ENCODE results near the gene C4orf54.

Gene C4orf54

GRCh38 chr4:99664716-99665115, 7.1 kb upstream of the C4orf54 start:
- H3K27ac Mint-ChIP-seq: no peak overlapping the region
- H3K36me3 Mint-ChIP-seq: no peaks in the 10 kb centered on the region
- peaks cover 12% of the 10 kb centered on the region for H3K27me3 Mint-ChIP-seq
- H3K9me3 Mint-ChIP-seq (ENCODE audit: low read depth): peaks cover 3% of the 10 kb centered on the region
- no peak overlapping the region for H3K4me3 Mint-ChIP-seq
- no peaks in the 10 kb centered on the region for H3K4me1 Mint-ChIP-seq (ENCODE audit: low read depth)

- no peaks in the 10 kb centered on the region for H3K4me1 Mint-ChIP-seq (ENCODE audit: low read depth)
- no peak overlapping the region for H3K27ac Mint-ChIP-seq
- H3K4me3 Mint-ChIP-seq: no peak overlapping the region
- H3K27me3 Mint-ChIP-seq: peaks cover 10% of the 10 kb centered on the region
- no peaks in the 10 kb centered on the region for H3K36me3 Mint-ChIP-seq
- H3K9me3 Mint-ChIP-seq (ENCODE audit: low read depth): no peaks in the 10 kb centered on the region
Measured at GRCh38 chr4:99661907-99662306, 4.3 kb upstream of the C4orf54 start.

GRCh38 chr4:99658666-99659065, 1.0 kb upstream of the C4orf54 start:
- H3K27me3 Mint-ChIP-seq: peaks cover 9% of the 10 kb centered on the region
- H3K36me3 Mint-ChIP-seq: no peaks in the 10 kb centered on the region
- no peaks in the 10 kb centered on the region for H3K9me3 Mint-ChIP-seq (ENCODE audit: low read depth)
- H3K4me1 Mint-ChIP-seq (ENCODE audit: low read depth): no peaks in the 10 kb centered on the region
- H3K4me3 Mint-ChIP-seq: no peak overlapping the region
- no peak overlapping the region for H3K27ac Mint-ChIP-seq

- Mint-ChIP-seq H3K4me1 (ENCODE audit: low read depth) (no peaks in the 10 kb centered on the region), H3K4me3 (no peak overlapping the region), H3K36me3 (no peaks in the 10 kb centered on the region), H3K27ac (no peak overlapping the region), H3K27me3 (peaks cover 7% of the 10 kb centered on the region), H3K9me3 (ENCODE audit: low read depth) (no peaks in the 10 kb centered on the region)
Measured at GRCh38 chr4:99655308-99656081, 2.1 kb downstream of the C4orf54 start.

GRCh38 chr4:99654361-99654761, 3.3 kb downstream of the C4orf54 start:
- H3K4me1 Mint-ChIP-seq (ENCODE audit: low read depth): no peaks in the 10 kb centered on the region
- no peak overlapping the region for H3K27ac Mint-ChIP-seq
- peaks cover 3% of the 10 kb centered on the region for H3K27me3 Mint-ChIP-seq
- H3K36me3 Mint-ChIP-seq: no peaks in the 10 kb centered on the region
- H3K4me3 Mint-ChIP-seq: no peak overlapping the region
- H3K9me3 Mint-ChIP-seq (ENCODE audit: low read depth): no peaks in the 10 kb centered on the region

- H3K27me3 Mint-ChIP-seq: peaks cover 1% of the 10 kb centered on the region
- no peaks in the 10 kb centered on the region for H3K9me3 Mint-ChIP-seq (ENCODE audit: low read depth)
- H3K36me3 Mint-ChIP-seq: no peaks in the 10 kb centered on the region
- H3K4me1 Mint-ChIP-seq (ENCODE audit: low read depth): no peaks in the 10 kb centered on the region
- H3K27ac Mint-ChIP-seq: no peak overlapping the region
- no peak overlapping the region for H3K4me3 Mint-ChIP-seq
Measured at GRCh38 chr4:99653916-99654315, 3.7 kb downstream of the C4orf54 start.

GRCh38 chr4:99652596-99653436, 4.8 kb downstream of the C4orf54 start:
- Mint-ChIP-seq H3K36me3 (no peaks in the 10 kb centered on the region), H3K9me3 (ENCODE audit: low read depth) (no peaks in the 10 kb centered on the region), H3K4me3 (no peak overlapping the region), H3K4me1 (ENCODE audit: low read depth) (no peaks in the 10 kb centered on the region), H3K27ac (no peak overlapping the region), H3K27me3 (peaks cover 1% of the 10 kb centered on the region)

- Mint-ChIP-seq H3K36me3 (no peaks in the 10 kb centered on the region), H3K4me1 (ENCODE audit: low read depth) (no peaks in the 10 kb centered on the region), H3K9me3 (ENCODE audit: low read depth) (no peaks in the 10 kb centered on the region), H3K27me3 (peaks cover 1% of the 10 kb centered on the region), H3K4me3 (no peak overlapping the region), H3K27ac (no peak overlapping the region)
Measured at GRCh38 chr4:99651811-99652485, 5.7 kb downstream of the C4orf54 start.

- Mint-ChIP-seq H3K36me3 (no peaks in the 10 kb centered on the region), H3K4me1 (ENCODE audit: low read depth) (no peaks in the 10 kb centered on the region), H3K27me3 (peaks cover 1% of the 10 kb centered on the region), H3K4me3 (no peak overlapping the region), H3K27ac (no peak overlapping the region), H3K9me3 (ENCODE audit: low read depth) (no peaks in the 10 kb centered on the region)
Measured at GRCh38 chr4:99651016-99651769, 6.4 kb downstream of the C4orf54 start.

- no peaks in the 10 kb centered on the region for H3K27me3 Mint-ChIP-seq
- no peaks in the 10 kb centered on the region for H3K4me1 Mint-ChIP-seq (ENCODE audit: low read depth)
- no peaks in the 10 kb centered on the region for H3K36me3 Mint-ChIP-seq
- no peak overlapping the region for H3K27ac Mint-ChIP-seq
- H3K4me3 Mint-ChIP-seq: no peak overlapping the region
- no peaks in the 10 kb centered on the region for H3K9me3 Mint-ChIP-seq (ENCODE audit: low read depth)
Measured at GRCh38 chr4:99649778-99650177, 7.8 kb downstream of the C4orf54 start.

- Mint-ChIP-seq H3K9me3 (ENCODE audit: low read depth) (no peaks in the 10 kb centered on the region), H3K36me3 (no peaks in the 10 kb centered on the region), H3K4me1 (ENCODE audit: low read depth) (no peaks in the 10 kb centered on the region), H3K4me3 (no peak overlapping the region), H3K27ac (no peak overlapping the region), H3K27me3 (no peaks in the 10 kb centered on the region)
Measured at GRCh38 chr4:99649208-99649607, 8.4 kb downstream of the C4orf54 start.

- H3K36me3 Mint-ChIP-seq: no peaks in the 10 kb centered on the region
- no peak overlapping the region for H3K27ac Mint-ChIP-seq
- no peaks in the 10 kb centered on the region for H3K9me3 Mint-ChIP-seq (ENCODE audit: low read depth)
- no peaks in the 10 kb centered on the region for H3K4me1 Mint-ChIP-seq (ENCODE audit: low read depth)
- no peak overlapping the region for H3K4me3 Mint-ChIP-seq
- no peaks in the 10 kb centered on the region for H3K27me3 Mint-ChIP-seq
Measured at GRCh38 chr4:99648321-99648720, 9.3 kb downstream of the C4orf54 start.

GRCh38 chr4:99647071-99647470, 10.6 kb downstream of the C4orf54 start:
- Mint-ChIP-seq H3K4me1 (ENCODE audit: low read depth) (no peaks in the 10 kb centered on the region), H3K36me3 (no peaks in the 10 kb centered on the region), H3K27me3 (peaks cover under 1% of the 10 kb centered on the region), H3K27ac (no peak overlapping the region), H3K4me3 (no peak overlapping the region), H3K9me3 (ENCODE audit: low read depth) (no peaks in the 10 kb centered on the region)

- peaks cover 3% of the 10 kb centered on the region for H3K27me3 Mint-ChIP-seq
- no peak overlapping the region for H3K4me3 Mint-ChIP-seq
- no peaks in the 10 kb centered on the region for H3K4me1 Mint-ChIP-seq (ENCODE audit: low read depth)
- no peaks in the 10 kb centered on the region for H3K36me3 Mint-ChIP-seq
- H3K9me3 Mint-ChIP-seq (ENCODE audit: low read depth): no peaks in the 10 kb centered on the region
- no peak overlapping the region for H3K27ac Mint-ChIP-seq
Measured at GRCh38 chr4:99645638-99646037, 12.0 kb downstream of the C4orf54 start.
